LNCAP (cell line): ENCODE data around the gene BAZ2B.

Source experiments
- CTCF ChIP-seq: fragments of 450-650 bp; IDR thresholded peaks from 2 replicates; pipeline ENCODE4 v1.5.1; 2017; ENCODE audit warnings: mild to moderate bottlenecking

BAZ2B gene

DNA sequence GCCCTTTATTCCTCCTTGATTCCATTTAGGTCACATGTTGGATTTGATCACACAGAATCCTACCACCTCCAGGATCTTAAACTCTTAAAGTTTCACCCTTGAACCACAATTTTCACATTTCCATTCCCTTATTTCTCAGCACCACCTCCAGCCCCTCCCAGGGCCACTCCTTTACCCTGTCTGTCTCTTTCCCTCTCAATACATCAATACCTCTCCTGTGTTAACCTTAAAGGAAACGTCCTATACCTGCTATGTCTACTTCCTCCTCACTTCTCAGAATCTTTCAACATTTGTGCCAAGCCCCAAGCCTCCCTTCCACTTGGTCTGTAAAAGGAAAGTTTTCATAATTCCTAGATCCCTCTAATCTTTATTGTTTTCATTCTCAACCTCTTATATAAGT, 158.8 kb downstream of the BAZ2B start:
- no peak for TF ChIP-seq CTCF

- TF ChIP-seq CTCF: no peak
These were observed 159.6 kb downstream of the BAZ2B start for GRCh38 chr2:159456500-159457426.

DNA sequence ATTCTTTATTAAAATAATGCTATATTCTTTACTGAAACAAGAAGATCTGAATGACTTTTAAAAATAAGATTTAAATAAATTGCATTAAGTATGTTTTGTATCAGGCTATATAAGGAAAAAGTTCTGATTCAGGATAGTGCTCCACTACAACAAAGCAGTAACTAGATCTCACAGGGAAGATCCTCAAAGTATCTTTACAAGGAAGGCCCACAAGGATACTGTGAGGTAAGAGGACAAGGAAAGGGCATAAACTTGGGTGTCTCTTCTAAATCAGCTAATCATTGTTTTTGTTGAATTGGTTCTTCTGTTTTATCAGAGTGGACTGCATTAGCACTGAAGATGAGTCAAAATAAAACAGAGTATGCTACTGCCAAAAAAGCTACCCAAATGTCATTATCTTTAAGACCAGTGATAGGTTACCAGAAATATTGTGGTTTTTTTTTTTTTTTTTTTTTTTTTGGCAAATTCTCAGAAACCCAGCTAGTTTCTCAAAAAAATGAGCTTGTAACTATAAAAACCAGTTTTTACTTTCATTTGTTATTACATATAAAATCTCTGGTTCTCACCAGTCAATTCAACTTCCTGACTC, 160.9 kb downstream of the BAZ2B start:
- no peak for TF ChIP-seq CTCF

GRCh38 chr2:159454185-159454584, 162.2 kb downstream of the BAZ2B start:
- TF ChIP-seq CTCF: no peak

DNA sequence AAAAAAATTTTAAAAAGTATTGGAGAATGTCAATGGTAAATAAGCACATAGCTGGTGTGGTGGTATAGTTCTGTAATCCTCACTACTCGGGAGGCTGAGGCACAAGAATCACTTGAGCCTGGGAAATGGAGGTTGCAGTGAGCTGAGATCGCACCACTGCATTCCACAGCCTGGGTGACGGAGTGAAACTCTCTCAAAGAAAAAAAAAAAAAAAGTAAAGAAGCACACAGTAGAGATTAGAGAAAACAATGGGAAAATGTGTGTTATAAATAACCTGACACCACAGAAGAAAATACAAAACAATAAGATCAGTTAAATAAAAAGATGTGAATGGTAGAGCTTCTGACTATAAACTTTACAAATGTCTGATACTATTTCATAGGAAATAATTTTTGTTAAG, 166.2 kb downstream of the BAZ2B start:
- TF ChIP-seq CTCF: no peak

DNA sequence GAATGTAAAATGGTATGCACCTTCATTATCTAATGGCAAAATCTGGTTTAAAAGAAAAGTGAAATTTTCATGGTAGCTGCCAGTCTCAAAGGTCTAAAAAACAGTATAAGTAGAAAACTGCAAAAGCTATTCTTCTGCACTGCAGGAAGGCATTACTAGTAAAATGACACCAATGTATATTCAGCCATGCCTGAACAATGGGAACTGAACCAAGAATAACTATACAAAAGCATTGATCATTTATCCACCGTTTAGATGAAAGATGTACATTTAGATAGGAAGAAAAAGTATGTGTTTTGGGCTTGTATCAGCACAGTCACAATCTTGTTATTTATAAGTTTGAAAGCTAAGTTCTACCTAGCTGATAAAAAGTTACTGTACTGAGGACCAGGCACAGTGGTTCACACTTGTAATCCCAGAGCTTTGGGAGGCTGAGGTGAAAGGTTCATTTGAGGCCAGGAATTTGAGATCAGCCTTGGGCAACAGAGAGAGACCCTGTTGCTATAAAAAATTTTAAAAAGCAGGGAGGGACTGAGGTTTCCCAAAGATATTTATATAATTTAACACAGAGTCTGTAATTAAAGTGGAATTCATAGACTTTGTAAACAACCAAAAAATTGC, 166.7 kb downstream of the BAZ2B start:
- TF ChIP-seq CTCF: no peak

DNA sequence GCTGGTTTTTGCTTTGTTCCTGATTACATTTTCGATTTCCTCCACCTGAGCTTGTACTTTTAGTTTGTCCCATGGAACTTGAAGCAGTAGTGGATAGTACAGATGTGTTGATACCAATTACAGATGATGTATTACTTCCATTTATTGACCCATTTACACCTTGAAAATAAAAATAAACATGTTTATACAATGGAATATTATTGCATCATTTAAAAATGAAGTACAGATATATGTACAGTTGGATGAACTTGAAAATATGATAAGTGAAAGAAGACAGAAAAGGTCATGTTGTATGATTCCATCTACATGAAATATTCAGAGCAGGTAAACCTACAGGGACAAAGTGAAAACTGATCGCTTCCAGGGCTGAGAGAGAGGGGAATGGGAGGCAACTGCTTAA, 169.5 kb downstream of the BAZ2B start:
- no peak for TF ChIP-seq CTCF
